Neural crest cell (in vitro differentiated cells): ENCODE results near the gene C3orf80. TPM values are rescaled to one million over a fixed set of nuclear protein-coding genes. Genes with fewer than 3 reads are reported as not detected.
"Not testable (repeated sequence)": the region's sequence is repeated elsewhere in the genome, so short reads cannot be mapped to it uniquely, and the experiment has no call there.

Experiments used
- DNase-seq: peaks from one replicate; pipeline ENCODE4 v3.0.0; 2021; ENCODE audit warnings: low read depth, mixed read lengths, low spot score
- H3K27ac Mint-ChIP-seq: one replicate; pipeline ENCODE4 v1.8.0; 2021; ENCODE audit warnings: mild to moderate bottlenecking, mixed read lengths; ENCODE audit not compliant: unreplicated experiment
- H3K27me3 Mint-ChIP-seq: 2 replicates; pipeline ENCODE4 v1.8.0; 2021; ENCODE audit warnings: low read depth, mild to moderate bottlenecking, mixed read lengths
- H3K36me3 Mint-ChIP-seq: 2 replicates; pipeline ENCODE4 v1.8.0; 2021; ENCODE audit warnings: low read depth, mild to moderate bottlenecking, mixed read lengths
- H3K4me1 Mint-ChIP-seq: 2 replicates; pipeline ENCODE4 v1.8.0; 2021; ENCODE audit warnings: mixed read lengths
- H3K4me3 Mint-ChIP-seq: one replicate; pipeline ENCODE4 v1.8.0; 2021; ENCODE audit warnings: mild to moderate bottlenecking, mixed read lengths
- H3K9me3 Mint-ChIP-seq: 2 replicates; pipeline ENCODE4 v1.8.0; 2021; ENCODE audit warnings: mixed read lengths
- CTCF ChIP-seq: fragments of 200-600 bp; sonication (generic); conservative IDR thresholded peaks from 2 replicates; pipeline ENCODE4 v1.5.0; 2021; ENCODE audit warnings: antibody characterized with exemption, mild to moderate bottlenecking
- total RNA-seq: library from RNA; stranded (reverse); gene quantifications from 2 replicates; pipeline ENCODE4 v1.2.1, GENCODE V29; 2021

Gene C3orf80
- total RNA-seq, 1 donor from 2014 or later = 0.44 TPM

DNA sequence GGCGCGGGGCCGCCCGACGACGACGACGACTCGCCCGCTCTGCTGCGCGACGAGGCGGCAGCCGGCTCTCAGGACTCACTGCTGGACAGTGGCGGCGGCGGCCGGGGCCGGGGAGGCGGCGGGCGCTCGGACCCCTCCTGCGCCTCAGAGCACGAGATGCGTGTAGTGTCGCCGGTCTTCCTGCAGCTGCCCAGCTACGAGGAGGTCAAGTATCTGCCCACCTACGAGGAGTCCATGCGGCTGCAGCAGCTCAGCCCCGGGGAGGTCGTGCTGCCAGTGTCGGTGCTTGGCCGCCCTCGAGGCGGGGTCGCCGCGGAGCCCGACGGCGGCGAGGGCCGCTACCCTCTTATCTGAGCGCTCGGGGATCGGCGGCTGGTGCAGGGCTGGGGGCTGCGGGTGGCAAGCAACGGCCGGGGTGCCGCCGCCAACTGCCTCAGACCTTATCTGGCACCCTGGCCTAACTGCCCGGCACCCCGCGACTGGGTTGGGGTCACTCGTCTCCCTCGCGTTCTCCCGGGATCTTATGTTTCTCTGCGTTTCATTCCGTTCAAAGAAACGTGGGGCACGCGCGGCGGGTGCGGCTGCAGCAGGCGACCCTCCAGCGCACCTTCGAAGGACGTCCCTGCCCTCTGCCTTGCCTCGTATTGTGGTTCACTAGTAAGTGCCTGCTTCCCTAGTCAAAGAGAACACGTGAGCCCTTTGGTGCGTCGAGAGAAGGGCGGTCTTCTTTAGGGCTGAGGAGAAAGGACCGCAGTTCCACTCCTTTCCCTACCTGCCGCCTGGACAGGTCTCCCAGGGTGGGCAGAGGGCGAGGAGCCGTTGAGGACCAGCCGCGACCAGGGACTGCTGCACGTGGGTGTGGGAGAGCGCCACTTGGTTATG, 1.0 kb downstream of the C3orf80 start:
- Mint-ChIP-seq H3K36me3 (no peaks in the 10 kb centered on the region), H3K4me1 (peaks cover 12% of the 10 kb centered on the region), H3K9me3 (no peaks in the 10 kb centered on the region), H3K27me3 (peaks cover 75% of the 10 kb centered on the region), H3K4me3 (peak overlapping the region; percentile 91), H3K27ac (no peak overlapping the region)
- peak; percentile 20 for DNase-seq
- peak; percentile 5 for TF ChIP-seq CTCF

DNA sequence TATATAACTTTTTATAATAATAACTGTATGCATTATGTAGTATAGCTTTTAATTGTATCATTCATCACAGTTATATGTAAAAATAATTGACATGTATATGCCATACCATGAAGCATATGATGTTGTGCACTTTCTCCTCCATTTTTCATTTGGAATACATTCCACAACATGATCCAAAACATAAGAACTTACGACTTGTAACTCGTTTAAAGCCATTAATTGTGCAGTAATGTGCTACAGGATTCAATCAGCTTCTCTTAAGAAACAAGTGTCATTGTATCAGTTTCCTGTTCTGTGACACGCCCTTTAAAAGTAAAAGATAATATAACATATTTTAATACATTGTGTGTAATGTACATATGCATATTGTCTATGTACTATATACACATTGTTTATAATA, 2.2 kb downstream of the C3orf80 start:
- peaks cover 74% of the 10 kb centered on the region for H3K27me3 Mint-ChIP-seq
- peak overlapping the region; percentile 20 for H3K4me3 Mint-ChIP-seq

GRCh38 chr3:160232014-160232413, 6.8 kb downstream of the C3orf80 start:
- no peak for DNase-seq
- peaks cover 43% of the 10 kb centered on the region for H3K27me3 Mint-ChIP-seq
- H3K36me3 Mint-ChIP-seq = no peaks in the 10 kb centered on the region
- TF ChIP-seq CTCF = no peak
- H3K4me3 Mint-ChIP-seq = no peak overlapping the region
- H3K4me1 Mint-ChIP-seq = no peaks in the 10 kb centered on the region
- no peak overlapping the region for H3K27ac Mint-ChIP-seq
- H3K9me3 Mint-ChIP-seq = no peaks in the 10 kb centered on the region

More for the DNA sequence above, 2.2 kb downstream of the C3orf80 start:
- DNase-seq = no peak
- Mint-ChIP-seq H3K27ac (no peak overlapping the region), H3K36me3 (no peaks in the 10 kb centered on the region), H3K9me3 (no peaks in the 10 kb centered on the region), H3K4me1 (peaks cover 12% of the 10 kb centered on the region)
- no peak for TF ChIP-seq CTCF

DNA sequence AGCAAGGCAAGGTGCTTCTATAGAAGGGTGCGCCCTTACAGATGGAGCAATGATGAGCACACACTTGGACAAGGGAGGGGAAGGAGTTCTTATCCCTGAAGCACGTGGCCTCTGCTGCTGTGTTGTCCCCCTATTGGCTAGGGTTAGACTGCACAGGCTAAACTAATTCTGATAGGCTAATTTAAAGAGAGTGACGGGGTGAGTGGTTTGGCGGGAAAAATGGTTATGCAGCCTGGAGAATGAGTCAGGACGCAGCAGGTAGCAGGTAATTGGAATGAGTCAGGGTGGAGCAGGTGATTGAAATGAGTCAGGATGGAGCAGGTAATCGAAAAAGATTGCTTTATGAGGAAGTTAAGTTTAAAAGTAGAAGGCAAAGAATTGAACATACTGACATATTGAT, 15.5 kb downstream of the C3orf80 start:
- H3K9me3 Mint-ChIP-seq = peaks cover 21% of the 10 kb centered on the region
- DNase-seq, H3K4me3 Mint-ChIP-seq, H3K4me1 Mint-ChIP-seq, H3K27ac Mint-ChIP-seq, H3K36me3 Mint-ChIP-seq, H3K27me3 Mint-ChIP-seq: not testable (repeated sequence)

- H3K27ac Mint-ChIP-seq = no peak overlapping the region
Observed at GRCh38 chr3:160245261-160245800, 20.1 kb downstream of the C3orf80 start.

More at GRCh38 chr3:160245261-160245800, 20.1 kb downstream of the C3orf80 start:
- DNase-seq = no peak
- no peaks in the 10 kb centered on the region for H3K27me3 Mint-ChIP-seq
- H3K4me1 Mint-ChIP-seq = no peaks in the 10 kb centered on the region
- no peak overlapping the region for H3K4me3 Mint-ChIP-seq
- H3K9me3 Mint-ChIP-seq = peaks cover 18% of the 10 kb centered on the region
- H3K36me3 Mint-ChIP-seq = no peaks in the 10 kb centered on the region
- no peak for TF ChIP-seq CTCF
